ENCODE results near the gene PICK1.

PICK1 gene

GRCh38 chr22:38041760-38042487 lies 15.3 kb upstream of the PICK1 start:
- H3K9me3 ChIP-seq (ENCODE audit: control insufficient read depth, low read depth, low read length), result no peaks in the 10 kb centered on the region
- no peaks in the 10 kb centered on the region for H3K36me3 ChIP-seq (ENCODE audit: control insufficient read depth, low read depth, low read length)
- no peak overlapping the region for H3K4me3 ChIP-seq (ENCODE audit: low read length)
- no peak overlapping the region for H3K27ac ChIP-seq (ENCODE audit: low read length)
- no peaks in the 10 kb centered on the region for H3K27me3 ChIP-seq (ENCODE audit: control insufficient read depth, insufficient read depth, low read length)
- H3K9ac ChIP-seq (ENCODE audit: low read length), result no peak overlapping the region
- H3K4me1 ChIP-seq (ENCODE audit: control insufficient read depth, low read depth, low read length), result no peaks in the 10 kb centered on the region

DNA sequence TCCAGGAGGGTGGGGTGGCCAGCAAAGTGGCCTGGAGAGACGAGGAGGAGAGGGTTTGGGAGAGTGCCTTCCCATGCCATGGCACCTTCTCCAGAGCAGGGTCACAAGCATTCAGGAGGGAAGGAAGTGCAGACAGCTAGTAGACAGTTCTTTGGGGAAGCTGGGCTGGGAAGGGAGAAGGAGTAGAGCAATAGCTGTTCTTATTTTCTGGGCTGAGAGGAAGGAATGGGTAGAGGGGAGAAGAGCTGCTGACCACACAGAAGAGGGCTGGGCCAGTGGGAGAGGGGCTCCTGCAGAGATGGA lies 14.8 kb upstream of the PICK1 start:
- no peaks in the 10 kb centered on the region for H3K27me3 ChIP-seq (ENCODE audit: control insufficient read depth, insufficient read depth, low read length)
- H3K4me1 ChIP-seq (ENCODE audit: control insufficient read depth, low read depth, low read length), result no peaks in the 10 kb centered on the region
- H3K9ac ChIP-seq (ENCODE audit: low read length), result no peak overlapping the region
- H3K4me3 ChIP-seq (ENCODE audit: low read length), result no peak overlapping the region
- no peaks in the 10 kb centered on the region for H3K9me3 ChIP-seq (ENCODE audit: control insufficient read depth, low read depth, low read length)
- no peaks in the 10 kb centered on the region for H3K36me3 ChIP-seq (ENCODE audit: control insufficient read depth, low read depth, low read length)
- H3K27ac ChIP-seq (ENCODE audit: low read length), result no peak overlapping the region

DNA sequence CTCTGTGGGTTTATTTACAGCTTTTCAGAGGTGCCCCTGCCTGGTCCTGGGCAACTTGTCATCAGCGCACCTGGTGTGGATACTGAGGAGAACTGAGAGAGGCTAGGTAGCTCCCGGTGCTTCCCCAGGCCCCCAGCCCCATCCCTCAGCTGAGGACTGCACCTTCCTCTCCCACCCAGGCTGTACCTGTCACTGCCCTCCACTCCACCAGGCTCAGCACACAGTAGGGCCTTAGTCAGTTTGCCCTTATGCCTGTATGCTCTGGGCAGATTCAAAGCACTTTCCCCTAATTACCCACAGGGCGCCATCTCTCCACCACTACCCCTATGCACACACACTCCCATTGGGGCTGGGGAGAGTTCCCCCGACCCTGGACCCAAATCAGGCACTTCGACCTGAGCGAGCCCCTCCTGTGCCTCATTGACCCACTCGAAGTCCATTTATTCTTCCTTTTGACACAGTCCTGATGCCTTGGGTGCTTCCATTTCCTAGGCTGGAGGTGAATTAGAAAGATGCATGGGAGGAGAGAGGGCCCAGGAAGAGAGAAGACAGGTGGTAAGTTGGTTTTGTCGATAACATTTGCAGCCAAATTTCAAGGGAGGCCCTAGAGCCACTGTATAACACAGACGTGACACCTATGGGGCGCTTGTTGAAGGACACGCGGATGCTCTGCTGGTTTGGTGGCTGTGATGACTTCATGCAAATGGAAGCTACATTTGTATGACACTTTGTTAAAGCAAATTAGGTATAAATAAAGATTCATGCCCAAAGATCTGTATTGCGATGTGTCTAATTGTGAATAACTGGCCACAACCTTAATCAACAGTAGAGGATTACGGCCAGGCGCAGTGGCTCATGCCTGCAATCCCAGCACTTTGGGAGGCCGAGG lies 13.8 kb upstream of the PICK1 start:
- Histone ChIP-seq H3K27me3 (ENCODE audit: control insufficient read depth, insufficient read depth, low read length) (no peaks in the 10 kb centered on the region), H3K9ac (ENCODE audit: low read length) (no peak overlapping the region), H3K4me1 (ENCODE audit: control insufficient read depth, low read depth, low read length) (no peaks in the 10 kb centered on the region), H3K27ac (ENCODE audit: low read length) (no peak overlapping the region), H3K9me3 (ENCODE audit: control insufficient read depth, low read depth, low read length) (no peaks in the 10 kb centered on the region), H3K4me3 (ENCODE audit: low read length) (no peak overlapping the region), H3K36me3 (ENCODE audit: control insufficient read depth, low read depth, low read length) (no peaks in the 10 kb centered on the region)

DNA sequence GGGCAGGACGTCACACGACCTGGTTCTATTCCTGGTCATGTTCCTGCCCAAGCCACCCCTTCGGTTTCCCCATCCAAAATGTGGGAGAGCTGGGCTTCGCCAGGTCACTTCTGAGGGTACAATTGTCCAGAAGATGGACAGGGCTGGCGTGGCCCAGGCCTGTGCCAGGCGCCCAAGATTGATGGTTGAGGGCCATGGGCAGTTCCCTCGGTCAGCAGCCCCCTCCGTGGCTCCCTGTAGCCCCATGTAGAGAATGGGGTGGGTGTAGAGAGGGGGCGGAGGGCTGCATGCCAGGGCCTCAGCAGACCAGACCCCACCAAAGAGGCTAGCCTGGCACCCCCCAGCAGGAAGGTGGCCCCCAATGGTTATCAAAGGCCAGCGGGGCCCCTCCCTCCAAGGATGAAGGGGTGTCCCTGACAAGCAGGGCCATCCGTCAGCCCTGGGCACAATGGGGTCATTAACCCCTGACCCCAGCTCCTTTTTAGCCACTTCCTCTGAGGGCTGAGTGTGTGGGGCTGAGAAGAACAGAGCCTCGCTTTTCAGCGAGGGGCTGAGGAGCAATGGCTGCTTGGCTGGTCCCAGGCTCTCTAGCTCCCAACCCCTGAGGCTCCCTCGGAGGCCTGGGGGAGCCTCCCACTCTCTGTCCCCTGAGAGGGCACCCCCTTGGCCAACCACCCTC lies 11.0 kb upstream of the PICK1 start:
- Histone ChIP-seq H3K4me3 (ENCODE audit: low read length) (no peak overlapping the region), H3K27me3 (ENCODE audit: control insufficient read depth, insufficient read depth, low read length) (no peaks in the 10 kb centered on the region), H3K9ac (ENCODE audit: low read length) (no peak overlapping the region), H3K27ac (ENCODE audit: low read length) (no peak overlapping the region), H3K36me3 (ENCODE audit: control insufficient read depth, low read depth, low read length) (no peaks in the 10 kb centered on the region), H3K4me1 (ENCODE audit: control insufficient read depth, low read depth, low read length) (no peaks in the 10 kb centered on the region), H3K9me3 (ENCODE audit: control insufficient read depth, low read depth, low read length) (no peaks in the 10 kb centered on the region)

- H3K4me1 ChIP-seq (ENCODE audit: control insufficient read depth, low read depth, low read length), result no peaks in the 10 kb centered on the region
- H3K27ac ChIP-seq (ENCODE audit: low read length), result no peak overlapping the region
- H3K4me3 ChIP-seq (ENCODE audit: low read length), result no peak overlapping the region
- no peaks in the 10 kb centered on the region for H3K36me3 ChIP-seq (ENCODE audit: control insufficient read depth, low read depth, low read length)
- no peaks in the 10 kb centered on the region for H3K27me3 ChIP-seq (ENCODE audit: control insufficient read depth, insufficient read depth, low read length)
- no peaks in the 10 kb centered on the region for H3K9me3 ChIP-seq (ENCODE audit: control insufficient read depth, low read depth, low read length)
- H3K9ac ChIP-seq (ENCODE audit: low read length), result no peak overlapping the region
Observed at GRCh38 chr22:38049812-38050619, 7.2 kb upstream of the PICK1 start.

DNA sequence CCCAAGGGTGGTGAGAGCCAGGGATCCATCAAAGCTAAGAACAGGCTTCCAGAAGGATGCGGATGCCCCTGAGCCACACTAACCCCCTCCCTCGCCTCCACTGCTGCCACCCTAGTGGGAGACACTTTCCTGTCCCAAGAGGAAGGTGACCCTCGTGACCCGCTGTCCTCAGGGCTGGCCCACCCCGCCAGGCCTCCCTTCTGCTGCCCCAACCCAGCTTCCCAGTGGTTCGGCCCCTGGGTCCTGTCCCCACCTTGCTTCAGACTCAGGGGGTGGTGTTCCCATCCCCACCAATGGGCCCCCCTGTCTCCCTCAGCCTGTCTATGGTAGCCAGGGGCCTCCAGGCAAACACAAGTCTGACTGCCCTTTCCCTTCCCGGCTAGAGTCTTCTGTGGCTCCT lies 6.5 kb upstream of the PICK1 start:
- no peaks in the 10 kb centered on the region for H3K27me3 ChIP-seq (ENCODE audit: control insufficient read depth, insufficient read depth, low read length)

DNA sequence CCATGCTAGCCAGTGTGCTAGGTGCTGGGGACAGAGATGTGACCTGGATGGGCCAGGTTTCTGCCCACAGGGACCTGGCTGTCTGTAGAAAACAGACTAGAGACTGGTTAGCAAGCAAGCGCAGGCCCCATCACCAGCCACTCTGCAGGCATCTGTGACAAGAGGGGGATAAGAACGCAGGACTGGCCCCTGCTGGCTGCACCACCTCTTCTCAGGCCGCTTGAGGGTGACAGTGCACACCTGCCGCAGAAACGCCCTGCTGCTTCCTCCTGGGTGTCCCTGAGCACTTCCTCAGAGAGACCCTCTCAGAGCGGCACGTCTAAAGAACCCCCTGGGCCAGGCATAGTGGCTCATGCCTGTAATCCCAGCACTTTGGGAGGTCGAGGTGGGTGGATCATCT lies 5.9 kb upstream of the PICK1 start:
- Histone ChIP-seq H3K9me3 (ENCODE audit: control insufficient read depth, low read depth, low read length) (no peaks in the 10 kb centered on the region), H3K4me3 (ENCODE audit: low read length) (no peak overlapping the region), H3K36me3 (ENCODE audit: control insufficient read depth, low read depth, low read length) (no peaks in the 10 kb centered on the region), H3K4me1 (ENCODE audit: control insufficient read depth, low read depth, low read length) (no peaks in the 10 kb centered on the region), H3K9ac (ENCODE audit: low read length) (no peak overlapping the region), H3K27me3 (ENCODE audit: control insufficient read depth, insufficient read depth, low read length) (no peaks in the 10 kb centered on the region), H3K27ac (ENCODE audit: low read length) (no peak overlapping the region)

More for the DNA sequence above, 6.5 kb upstream of the PICK1 start:
- Histone ChIP-seq H3K9me3 (ENCODE audit: control insufficient read depth, low read depth, low read length) (no peaks in the 10 kb centered on the region), H3K36me3 (ENCODE audit: control insufficient read depth, low read depth, low read length) (no peaks in the 10 kb centered on the region), H3K4me1 (ENCODE audit: control insufficient read depth, low read depth, low read length) (no peaks in the 10 kb centered on the region), H3K4me3 (ENCODE audit: low read length) (no peak overlapping the region), H3K9ac (ENCODE audit: low read length) (no peak overlapping the region), H3K27ac (ENCODE audit: low read length) (no peak overlapping the region)

DNA sequence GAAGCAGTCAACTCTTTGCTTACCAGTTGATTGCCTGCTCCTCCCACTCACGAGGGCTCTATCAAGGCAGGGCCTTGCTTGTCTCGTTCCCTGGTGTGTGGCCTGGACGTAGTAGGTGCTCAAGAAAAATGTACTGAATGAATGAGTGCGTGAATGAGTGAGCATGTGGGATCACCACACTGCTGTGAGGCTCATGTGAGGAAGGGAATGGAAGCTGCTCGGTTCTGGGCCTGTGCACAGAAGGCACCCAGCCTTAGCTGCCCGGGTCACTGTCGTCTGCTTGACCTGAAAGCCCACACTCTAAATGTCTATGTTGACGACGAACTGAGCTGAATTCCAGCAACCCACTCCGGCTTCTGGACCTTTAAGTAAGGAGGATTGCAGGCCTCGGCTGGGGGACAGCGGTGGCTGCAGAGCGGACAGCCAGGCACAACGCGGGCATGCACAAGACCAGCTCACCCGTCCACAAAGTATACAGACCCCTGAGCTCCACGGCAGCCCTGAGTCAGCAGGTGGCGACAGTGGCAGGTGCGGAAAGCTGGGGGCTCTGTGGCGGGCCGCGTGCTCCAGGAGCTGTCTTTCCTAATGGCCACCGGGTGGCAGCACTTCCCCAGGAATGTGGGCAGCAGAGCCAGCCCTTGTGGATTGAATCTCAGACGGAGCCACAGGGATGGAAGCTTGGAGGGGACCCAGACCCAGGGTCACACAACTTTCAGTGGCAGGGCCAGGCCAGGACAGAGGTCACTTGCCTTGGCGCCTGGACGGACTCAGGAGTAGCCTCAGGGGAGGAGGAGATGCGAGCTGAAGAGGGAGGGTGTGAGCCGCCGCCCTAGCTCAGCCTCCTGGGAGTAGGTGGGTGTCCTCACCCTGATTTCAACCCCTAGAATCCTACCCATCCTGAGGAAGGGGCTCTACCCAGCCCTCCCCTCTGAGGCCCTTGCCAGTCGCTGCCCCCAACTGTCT lies 5.0 kb upstream of the PICK1 start:
- no peaks in the 10 kb centered on the region for H3K4me1 ChIP-seq (ENCODE audit: control insufficient read depth, low read depth, low read length)
- no peak overlapping the region for H3K9ac ChIP-seq (ENCODE audit: low read length)
- H3K4me3 ChIP-seq (ENCODE audit: low read length), result no peak overlapping the region
- H3K36me3 ChIP-seq (ENCODE audit: control insufficient read depth, low read depth, low read length), result no peaks in the 10 kb centered on the region
- H3K9me3 ChIP-seq (ENCODE audit: control insufficient read depth, low read depth, low read length), result no peaks in the 10 kb centered on the region
- no peaks in the 10 kb centered on the region for H3K27me3 ChIP-seq (ENCODE audit: control insufficient read depth, insufficient read depth, low read length)
- H3K27ac ChIP-seq (ENCODE audit: low read length), result no peak overlapping the region

GRCh38 chr22:38062791-38063190 lies 5.6 kb downstream of the PICK1 start:
- Histone ChIP-seq H3K36me3 (ENCODE audit: control insufficient read depth, low read depth, low read length) (peaks cover 12% of the 10 kb centered on the region), H3K4me1 (ENCODE audit: control insufficient read depth, low read depth, low read length) (no peaks in the 10 kb centered on the region), H3K9ac (ENCODE audit: low read length) (no peak overlapping the region)

DNA sequence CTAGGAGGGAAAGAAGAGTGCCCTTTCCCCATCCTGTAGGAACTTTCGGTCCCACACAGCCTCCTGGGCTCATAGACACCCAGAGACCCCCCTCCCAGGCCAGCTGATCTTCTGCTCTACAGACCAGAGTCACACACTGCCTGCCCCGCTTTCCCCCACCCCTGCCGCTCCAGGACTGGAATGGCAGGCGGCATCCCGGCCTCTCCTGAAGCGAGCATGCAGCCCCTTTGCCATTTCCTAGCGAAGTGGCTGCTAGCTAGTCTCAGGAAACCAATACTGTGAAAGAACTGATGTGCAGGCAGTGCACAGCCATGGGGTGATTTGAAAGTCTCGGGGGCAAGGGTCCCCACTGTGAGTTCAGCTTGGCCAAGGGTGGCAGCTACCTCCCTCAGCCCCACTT lies 8.3 kb downstream of the PICK1 start:
- Histone ChIP-seq H3K4me1 (ENCODE audit: control insufficient read depth, low read depth, low read length) (no peaks in the 10 kb centered on the region), H3K9me3 (ENCODE audit: control insufficient read depth, low read depth, low read length) (no peaks in the 10 kb centered on the region)

More at GRCh38 chr22:38062791-38063190, 5.6 kb downstream of the PICK1 start:
- Histone ChIP-seq H3K27ac (ENCODE audit: low read length) (no peak overlapping the region), H3K9me3 (ENCODE audit: control insufficient read depth, low read depth, low read length) (no peaks in the 10 kb centered on the region), H3K4me3 (ENCODE audit: low read length) (no peak overlapping the region), H3K27me3 (ENCODE audit: control insufficient read depth, insufficient read depth, low read length) (no peaks in the 10 kb centered on the region)

More for the DNA sequence above, 8.3 kb downstream of the PICK1 start:
- Histone ChIP-seq H3K27me3 (ENCODE audit: control insufficient read depth, insufficient read depth, low read length) (no peaks in the 10 kb centered on the region), H3K36me3 (ENCODE audit: control insufficient read depth, low read depth, low read length) (peaks cover 12% of the 10 kb centered on the region), H3K4me3 (ENCODE audit: low read length) (no peak overlapping the region), H3K9ac (ENCODE audit: low read length) (no peak overlapping the region), H3K27ac (ENCODE audit: low read length) (no peak overlapping the region)
